ENCODE measurements around the gene GRIA3. TPM values are rescaled to one million over a fixed set of nuclear protein-coding genes. Genes with fewer than 3 reads are reported as not detected.

Gene GRIA3
- total and polyA plus RNA-seq, 4 donors, result 5.1 to 12.4 (median 7.1) TPM

DNA sequence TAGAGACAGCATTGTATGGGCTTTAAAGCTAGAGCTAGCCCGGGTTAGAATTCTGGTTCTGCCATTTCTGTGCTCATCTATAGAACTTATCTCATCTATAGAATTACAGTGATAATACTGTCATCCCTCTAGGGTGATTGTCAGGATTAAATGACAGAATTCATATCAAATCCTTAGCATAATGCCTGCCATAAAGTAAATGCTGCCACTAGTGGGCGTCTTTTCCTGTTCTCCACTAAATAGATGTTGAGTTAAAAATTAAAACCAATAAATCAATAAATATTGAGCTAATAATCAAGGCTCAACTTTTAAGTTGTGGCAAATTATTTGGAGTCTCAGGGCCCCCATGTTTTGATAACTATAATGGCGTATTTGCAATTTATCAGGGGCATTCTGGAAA is 19.7 kb downstream of the GRIA3 start:
- Histone ChIP-seq H3K4me3 (ENCODE audit: low read length in 2 of 2) (no peak overlapping the region), H3K27me3 (ENCODE audit: control insufficient read depth in 1 of 2, insufficient read depth in 2 of 2, low read length in 1 of 2) (no peaks in the 10 kb centered on the region), H3K4me1 (ENCODE audit: control insufficient read depth in 1 of 2, insufficient read depth in 2 of 2, low read length in 2 of 2) (no peaks in the 10 kb centered on the region), H3K9me3 (ENCODE audit: control insufficient read depth, low read length) (no peaks in the 10 kb centered on the region), H3K27ac (ENCODE audit: low read depth in 1 of 2, low read length in 2 of 2) (no peak overlapping the region), H3K36me3 (ENCODE audit: control insufficient read depth in 1 of 2, insufficient read depth in 2 of 2, low read length in 1 of 2) (no peaks in the 10 kb centered on the region)
- no peak for ATAC-seq (ENCODE audit: low FRiP score)
- DNase-seq, result no peak
- WGBS, 2 donors, result 66 to 99% methylated on average over 3 of the region's 3 CpGs
- intact Hi-C loops (cut with DNase I), result no loop called here

GRCh38 chrX:123206176-123206575 is 22.1 kb downstream of the GRIA3 start:
- intact Hi-C loops (cut with DNase I), result no loop called here
- WGBS, 2 donors, result 75 to 94% methylated on average over 9 of the region's 9 CpGs
- no peak for ATAC-seq (ENCODE audit: low FRiP score)
- Histone ChIP-seq H3K4me3 (ENCODE audit: low read length in 2 of 2) (no peak overlapping the region), H3K27ac (ENCODE audit: low read depth in 1 of 2, low read length in 2 of 2) (no peak overlapping the region), H3K27me3 (ENCODE audit: control insufficient read depth in 1 of 2, insufficient read depth in 2 of 2, low read length in 1 of 2) (no peaks in the 10 kb centered on the region), H3K36me3 (ENCODE audit: control insufficient read depth in 1 of 2, insufficient read depth in 2 of 2, low read length in 1 of 2) (no peaks in the 10 kb centered on the region), H3K4me1 (ENCODE audit: control insufficient read depth in 1 of 2, insufficient read depth in 2 of 2, low read length in 2 of 2) (no peaks in the 10 kb centered on the region), H3K9me3 (ENCODE audit: control insufficient read depth, low read length) (no peaks in the 10 kb centered on the region)
- DNase-seq, result no peak

DNA sequence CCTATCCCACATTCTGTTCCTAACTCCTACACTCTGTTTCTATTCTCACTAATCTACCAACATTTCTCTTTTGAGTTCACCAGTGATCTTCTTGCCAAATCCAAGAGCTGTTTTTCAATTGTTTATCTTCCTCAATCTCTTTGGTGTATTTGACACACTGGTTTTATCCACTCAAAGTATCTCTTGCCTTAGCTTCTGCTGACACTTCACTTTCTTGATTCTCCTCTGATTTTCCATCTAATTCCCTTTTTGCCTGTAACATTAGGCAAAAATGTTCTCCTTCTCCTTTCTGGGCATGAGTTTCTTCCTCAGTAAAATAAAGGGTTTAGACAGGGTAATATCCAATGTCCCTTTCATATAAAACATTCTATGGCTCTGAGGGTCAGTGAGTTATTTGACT is 26.2 kb downstream of the GRIA3 start:
- intact Hi-C loops (cut with DNase I), result no loop called here
- H3K36me3 ChIP-seq (ENCODE audit: control insufficient read depth in 1 of 2, insufficient read depth in 2 of 2, low read length in 1 of 2), result no peaks in the 10 kb centered on the region
- no peaks in the 10 kb centered on the region for H3K27me3 ChIP-seq (ENCODE audit: control insufficient read depth in 1 of 2, insufficient read depth in 2 of 2, low read length in 1 of 2)
- H3K4me1 ChIP-seq (ENCODE audit: control insufficient read depth in 1 of 2, insufficient read depth in 2 of 2, low read length in 2 of 2), result no peaks in the 10 kb centered on the region
- H3K4me3 ChIP-seq (ENCODE audit: low read length in 2 of 2), result no peak overlapping the region
- ATAC-seq (ENCODE audit: low FRiP score) (no peak), DNase-seq (no peak)
- no peak overlapping the region for H3K27ac ChIP-seq (ENCODE audit: low read depth in 1 of 2, low read length in 2 of 2)
- no peaks in the 10 kb centered on the region for H3K9me3 ChIP-seq (ENCODE audit: control insufficient read depth, low read length)

- Histone ChIP-seq H3K4me3 (ENCODE audit: low read length in 2 of 2) (no peak overlapping the region), H3K36me3 (ENCODE audit: control insufficient read depth in 1 of 2, insufficient read depth in 2 of 2, low read length in 1 of 2) (no peaks in the 10 kb centered on the region), H3K9me3 (ENCODE audit: control insufficient read depth, low read length) (no peaks in the 10 kb centered on the region), H3K4me1 (ENCODE audit: control insufficient read depth in 1 of 2, insufficient read depth in 2 of 2, low read length in 2 of 2) (no peaks in the 10 kb centered on the region), H3K27me3 (ENCODE audit: control insufficient read depth in 1 of 2, insufficient read depth in 2 of 2, low read length in 1 of 2) (no peaks in the 10 kb centered on the region), H3K27ac (ENCODE audit: low read depth in 1 of 2, low read length in 2 of 2) (no peak overlapping the region)
- intact Hi-C loops (cut with DNase I), result no loop called here
- DNase-seq (no peak), ATAC-seq (ENCODE audit: low FRiP score) (no peak)
- WGBS, 2 donors, result 47 to 52% methylated on average over 7 of the region's 7 CpGs
Observed at GRCh38 chrX:123215397-123216089, 31.5 kb downstream of the GRIA3 start.

- DNase-seq, result peak in 1 of 2 donors; percentile 43
- Histone ChIP-seq H3K4me3 (ENCODE audit: low read length in 2 of 2) (no peak overlapping the region), H3K27me3 (ENCODE audit: control insufficient read depth in 1 of 2, insufficient read depth in 2 of 2, low read length in 1 of 2) (no peaks in the 10 kb centered on the region), H3K27ac (ENCODE audit: low read depth in 1 of 2, low read length in 2 of 2) (no peak overlapping the region), H3K9me3 (ENCODE audit: control insufficient read depth, low read length) (no peaks in the 10 kb centered on the region), H3K36me3 (ENCODE audit: control insufficient read depth in 1 of 2, insufficient read depth in 2 of 2, low read length in 1 of 2) (no peaks in the 10 kb centered on the region), H3K4me1 (ENCODE audit: control insufficient read depth in 1 of 2, insufficient read depth in 2 of 2, low read length in 2 of 2) (no peaks in the 10 kb centered on the region)
- intact Hi-C loops (cut with DNase I), result no loop called here
- 59 to 69% methylated on average over 2 of the region's 2 CpGs for WGBS, 2 donors
- peak; percentile 47 for ATAC-seq (ENCODE audit: low FRiP score)
Observed at GRCh38 chrX:123217077-123217476, 33.0 kb downstream of the GRIA3 start.

DNA sequence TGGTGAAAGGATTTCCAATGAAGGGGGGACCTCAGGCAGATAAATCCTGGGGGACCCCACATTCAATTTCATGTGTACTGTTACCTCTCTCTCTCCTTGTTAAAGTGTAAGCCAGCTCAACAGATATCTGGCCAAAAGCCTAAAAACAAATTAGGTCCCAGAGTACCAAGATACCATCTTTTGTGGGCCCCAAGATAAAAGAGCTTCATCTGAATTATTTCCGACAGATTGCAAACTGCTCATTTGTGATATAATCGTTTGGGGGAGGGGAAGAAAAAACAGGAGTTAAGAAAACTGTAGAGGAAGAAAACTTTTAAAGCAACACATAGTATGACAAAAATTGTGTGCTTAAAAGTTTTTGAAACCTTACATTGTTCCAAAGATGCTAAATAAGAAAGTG is 33.6 kb downstream of the GRIA3 start:
- no peak overlapping the region for H3K4me3 ChIP-seq (ENCODE audit: low read length in 2 of 2)
- no peak overlapping the region for H3K27ac ChIP-seq (ENCODE audit: low read depth in 1 of 2, low read length in 2 of 2)
- H3K27me3 ChIP-seq (ENCODE audit: control insufficient read depth in 1 of 2, insufficient read depth in 2 of 2, low read length in 1 of 2), result no peaks in the 10 kb centered on the region
- intact Hi-C loops (cut with DNase I), result no loop called here
- ATAC-seq (ENCODE audit: low FRiP score) (no peak), DNase-seq (no peak)
- WGBS, 2 donors, result 65 to 94% methylated on average over 2 of the region's 2 CpGs
- H3K4me1 ChIP-seq (ENCODE audit: control insufficient read depth in 1 of 2, insufficient read depth in 2 of 2, low read length in 2 of 2), result no peaks in the 10 kb centered on the region
- no peaks in the 10 kb centered on the region for H3K9me3 ChIP-seq (ENCODE audit: control insufficient read depth, low read length)
- H3K36me3 ChIP-seq (ENCODE audit: control insufficient read depth in 1 of 2, insufficient read depth in 2 of 2, low read length in 1 of 2), result no peaks in the 10 kb centered on the region

- DNase-seq (no peak), ATAC-seq (ENCODE audit: low FRiP score) (no peak)
- Histone ChIP-seq H3K4me3 (ENCODE audit: low read length in 2 of 2) (no peak overlapping the region), H3K4me1 (ENCODE audit: control insufficient read depth in 1 of 2, insufficient read depth in 2 of 2, low read length in 2 of 2) (no peaks in the 10 kb centered on the region), H3K27ac (ENCODE audit: low read depth in 1 of 2, low read length in 2 of 2) (no peak overlapping the region), H3K9me3 (ENCODE audit: control insufficient read depth, low read length) (no peaks in the 10 kb centered on the region), H3K36me3 (ENCODE audit: control insufficient read depth in 1 of 2, insufficient read depth in 2 of 2, low read length in 1 of 2) (no peaks in the 10 kb centered on the region), H3K27me3 (ENCODE audit: control insufficient read depth in 1 of 2, insufficient read depth in 2 of 2, low read length in 1 of 2) (no peaks in the 10 kb centered on the region)
- WGBS, 2 donors, result 6 to 15% methylated on average over 3 of the region's 3 CpGs
- intact Hi-C loops (cut with DNase I), result no loop called here
Observed at GRCh38 chrX:123219916-123220315, 35.8 kb downstream of the GRIA3 start.

DNA sequence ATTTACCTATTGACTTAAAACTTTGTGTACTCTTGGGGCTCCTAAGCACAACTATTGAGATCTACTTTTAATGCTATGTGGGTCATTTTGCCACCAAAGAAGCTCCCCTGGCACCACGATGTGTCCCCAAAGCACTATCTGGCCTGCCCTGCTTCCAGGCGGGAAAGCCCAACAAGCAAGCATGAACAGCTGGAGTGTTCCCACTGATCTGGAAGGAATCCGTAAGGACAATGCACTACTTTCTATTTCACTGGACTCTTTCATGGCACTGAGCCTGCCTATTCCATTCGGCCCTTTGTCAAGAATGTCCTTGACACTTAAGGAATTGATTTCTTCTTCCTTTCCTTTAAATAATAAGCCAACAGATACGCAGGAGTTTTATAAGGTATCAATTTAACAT is 38.8 kb downstream of the GRIA3 start:
- peak overlapping the region in 1 of 2 donors; percentile 71 for H3K27ac ChIP-seq (ENCODE audit: low read depth in 1 of 2, low read length in 2 of 2)
- DNase-seq, result no peak

GRCh38 chrX:123223409-123223808 is 39.3 kb downstream of the GRIA3 start:
- Histone ChIP-seq H3K27me3 (ENCODE audit: control insufficient read depth in 1 of 2, insufficient read depth in 2 of 2, low read length in 1 of 2) (no peaks in the 10 kb centered on the region), H3K4me3 (ENCODE audit: low read length in 2 of 2) (no peak overlapping the region), H3K4me1 (ENCODE audit: control insufficient read depth in 1 of 2, insufficient read depth in 2 of 2, low read length in 2 of 2) (no peaks in the 10 kb centered on the region), H3K27ac (ENCODE audit: low read depth in 1 of 2, low read length in 2 of 2) (no peak overlapping the region), H3K36me3 (ENCODE audit: control insufficient read depth in 1 of 2, insufficient read depth in 2 of 2, low read length in 1 of 2) (no peaks in the 10 kb centered on the region), H3K9me3 (ENCODE audit: control insufficient read depth, low read length) (no peaks in the 10 kb centered on the region)
- WGBS, 2 donors, result 12 to 44% methylated on average over 1 of the region's 1 CpG
- DNase-seq (no peak), ATAC-seq (ENCODE audit: low FRiP score) (no peak)
- intact Hi-C loops (cut with DNase I), result no loop called here

More for the DNA sequence above, 38.8 kb downstream of the GRIA3 start:
- Histone ChIP-seq H3K4me1 (ENCODE audit: control insufficient read depth in 1 of 2, insufficient read depth in 2 of 2, low read length in 2 of 2) (no peaks in the 10 kb centered on the region), H3K36me3 (ENCODE audit: control insufficient read depth in 1 of 2, insufficient read depth in 2 of 2, low read length in 1 of 2) (no peaks in the 10 kb centered on the region), H3K9me3 (ENCODE audit: control insufficient read depth, low read length) (no peaks in the 10 kb centered on the region), H3K4me3 (ENCODE audit: low read length in 2 of 2) (no peak overlapping the region), H3K27me3 (ENCODE audit: control insufficient read depth in 1 of 2, insufficient read depth in 2 of 2, low read length in 1 of 2) (no peaks in the 10 kb centered on the region)
- ATAC-seq (ENCODE audit: low FRiP score), result peak; percentile 46
- WGBS, 2 donors, result 3 to 24% methylated on average over 5 of the region's 5 CpGs
- intact Hi-C loops (cut with DNase I), result no loop called here

Data from aorta (tissue), 5 donors.